Measurements from ENCODE around the gene YARS1. TPM values are rescaled to one million over a fixed set of nuclear protein-coding genes. Genes with fewer than 3 reads are reported as not detected.

Gene YARS1
- total and polyA plus RNA-seq, 2 of the 4 experiments (the other 2 are of a cell fraction) = 100 to 166 TPM

DNA sequence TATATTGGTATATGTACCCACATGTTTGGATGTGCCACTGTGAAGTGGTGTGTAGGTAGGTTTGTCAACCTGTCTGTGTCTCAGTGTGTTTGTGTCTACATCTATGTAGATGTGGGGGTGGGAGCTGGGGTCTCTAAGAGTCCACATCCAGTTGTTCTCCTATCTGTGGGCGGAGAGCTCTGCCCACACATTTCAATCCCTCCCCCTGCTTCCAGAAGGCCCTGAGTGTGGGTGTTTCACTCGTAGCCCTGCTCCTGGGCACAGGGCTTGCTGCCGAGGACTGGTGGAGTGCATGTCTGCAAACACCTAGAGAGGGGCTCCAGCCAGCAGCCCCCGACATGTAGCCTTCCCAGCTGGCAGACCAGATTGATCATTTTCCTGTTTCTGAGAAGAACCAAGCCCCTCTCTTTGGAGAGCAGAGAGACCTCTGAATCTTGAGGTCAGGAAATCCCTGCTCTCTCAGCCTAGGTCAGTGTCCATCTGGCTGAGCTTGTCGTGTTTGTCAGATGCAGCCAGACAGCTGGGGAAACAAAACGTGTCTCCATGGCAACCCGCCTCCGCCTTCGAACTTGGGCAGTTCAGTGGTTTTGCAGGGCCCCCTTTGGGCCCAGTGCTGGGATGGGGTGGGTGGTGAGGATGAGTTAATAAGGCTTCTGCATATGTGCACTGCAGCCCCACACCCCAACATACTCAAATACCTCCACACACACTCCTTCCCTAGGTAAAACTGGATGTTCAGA is 83.4 kb downstream of the YARS1 start (continued):
- TF ChIP-seq, protein P1, sequence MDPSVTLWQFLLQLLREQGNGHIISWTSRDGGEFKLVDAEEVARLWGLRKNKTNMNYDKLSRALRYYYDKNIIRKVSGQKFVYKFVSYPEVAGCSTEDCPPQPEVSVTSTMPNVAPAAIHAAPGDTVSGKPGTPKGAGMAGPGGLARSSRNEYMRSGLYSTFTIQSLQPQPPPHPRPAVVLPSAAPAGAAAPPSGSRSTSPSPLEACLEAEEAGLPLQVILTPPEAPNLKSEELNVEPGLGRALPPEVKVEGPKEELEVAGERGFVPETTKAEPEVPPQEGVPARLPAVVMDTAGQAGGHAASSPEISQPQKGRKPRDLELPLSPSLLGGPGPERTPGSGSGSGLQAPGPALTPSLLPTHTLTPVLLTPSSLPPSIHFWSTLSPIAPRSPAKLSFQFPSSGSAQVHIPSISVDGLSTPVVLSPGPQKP (IDR thresholded peaks at IDR 0.05; ENCODE audit: borderline replicate concordance, low read depth, low read length) = no peak

- ChIA-PET CTCF (interaction anchor here (0.7 to 2.9 kb wide), 2 partner anchors 17 to 46 kb away, joined by 3 to 11 read pairs; no protein-coding TSS in a partner anchor), POLR2A (ENCODE audit: unreplicated experiment) (no interaction called here)
- Histone ChIP-seq H3K9me1 (ENCODE audit: insufficient read depth, low read length) (peaks cover 13% of the 10 kb centered on the region), H3K23ac (ENCODE audit: low read depth, low read length) (no peak overlapping the region), H3K4me1 (ENCODE audit: control insufficient read depth, insufficient read depth, low read length) (peaks cover 14% of the 10 kb centered on the region), H3K4me3 (ENCODE audit: insufficient read depth, low read depth, low read length) (no peak overlapping the region), H3K4ac (ENCODE audit: low read depth, low read length) (peak overlapping the region; percentile 20; the same call in 1 of the 2 replicates), H3K18ac (ENCODE audit: low read depth, low read length) (no peak overlapping the region), H2AK9ac (replicated peaks; ENCODE audit: low read depth, low read length, poor library complexity) (no peak overlapping the region), H4K20me1 (ENCODE audit: insufficient read depth, low read length) (no peaks in the 10 kb centered on the region), H3K9ac (ENCODE audit: low read depth, low read length) (no peak overlapping the region), H2BK20ac (ENCODE audit: low read depth, low read length) (no peak overlapping the region), H2BK5ac (ENCODE audit: low read depth, low read length, poor library complexity, severe bottlenecking) (no peak overlapping the region), H4K5ac (ENCODE audit: low read depth, low read length) (no peak overlapping the region), H3K4me2 (ENCODE audit: low read depth, low read length) (no peak overlapping the region), H3K27me3 (ENCODE audit: control insufficient read depth, insufficient read depth, low read length) (no peaks in the 10 kb centered on the region), H2BK15ac (ENCODE audit: low read depth, low read length) (no peak overlapping the region), H3K9me3 (ENCODE audit: control insufficient read depth, insufficient read depth, low read length) (no peaks in the 10 kb centered on the region), H2AFZ (replicated peaks; ENCODE audit: low read length, poor library complexity) (peak overlapping the region; percentile 11), H2AK5ac (ENCODE audit: low read depth, low read length) (peak overlapping the region; percentile 3; the same call in 1 of the 2 replicates), H4K8ac (ENCODE audit: low read depth in 2 of 2, low read length in 2 of 2) (peak overlapping the region in 1 of 2 experiments; percentile 32; a peak in 1 of 4 replicates), H3K14ac (replicated peaks; ENCODE audit: low read depth, low read length) (no peak overlapping the region; the same call in 1 of the 2 replicates), H3K56ac (ENCODE audit: extremely low read depth, insufficient read depth, low read length) (no peak overlapping the region), H2BK120ac (ENCODE audit: low read depth, low read length) (peak overlapping the region; percentile 47; the same call in 1 of the 2 replicates), H4K91ac (ENCODE audit: insufficient read depth, low read depth, low read length) (no peak overlapping the region), H3K36me3 (ENCODE audit: control insufficient read depth, insufficient read depth, low read length) (no peaks in the 10 kb centered on the region), H3K79me1 (ENCODE audit: low read depth in 1 of 2, low read length in 2 of 2) (no peaks in the 10 kb centered on the region), H3K27ac (ENCODE audit: insufficient read depth, low read length) (no peak overlapping the region)
- ATAC-seq (ENCODE audit: low read depth) (no peak), DNase-seq (peak; percentile 0)
- dilution Hi-C loops (cut with HindIII; ENCODE audit: low sequenced_read_pairs, unreplicated experiment) (no loop called here), in situ Hi-C loops (cut with MboI; ENCODE audit: low sequenced_read_pairs) (no loop called here), intact Hi-C loops (cut with micrococcal nuclease) (no loop called here)
- 57% methylated on average over 6 of the region's 14 CpGs; no CpG with 5 or more reads in 1 of the 2 experiments for WGBS, 2 experiments (ENCODE audit: extremely low coverage in 2 of 2, insufficient read length in 1 of 2)
- no TSS peak for BruUV-seq (replicated peaks)
- TF ChIP-seq CHD1 (IDR thresholded peaks at IDR 0.05; ENCODE audit: low read depth, low read length) (no peak), MXI1 (IDR thresholded peaks at IDR 0.05; ENCODE audit: borderline replicate concordance, low read depth, low read length) (no peak), CTCF (conservative IDR thresholded peaks at IDR 0.05; ENCODE audit: low read depth, low read length) (no peak), RCOR1 (IDR thresholded peaks at IDR 0.05; ENCODE audit: insufficient replicate concordance, low read length) (no peak), USF2 (IDR thresholded peaks at IDR 0.05; ENCODE audit: low read depth, low read length) (no peak), SMC3 (IDR thresholded peaks at IDR 0.05; ENCODE audit: low read depth, low read length) (no peak)
- TF ChIP-seq, protein P1 (IDR thresholded peaks at IDR 0.05; ENCODE audit: borderline replicate concordance, low read depth, low read length) = no peak
These were observed 87.7 kb downstream of the YARS1 start for GRCh38 chr1:32729254-32730046.
